HCT116 (cell line): Measurements from ENCODE around the gene SHISA8. TPM values are rescaled to one million over a fixed set of nuclear protein-coding genes. Genes with fewer than 3 reads are reported as not detected.

Source experiments
- ATAC-seq: fragments of 200-7000 bp; cut with Tn5 transposase; 2 replicates; pipeline ENCODE4 v1.9.1; 2020; ENCODE audit warnings: mild to moderate bottlenecking, moderate library complexity
- BruUV-seq: library from RNA; stranded (reverse); fragments of 400-500 nt; replicated peaks from 2 replicates; lab custom pipeline; 2021; lab: Mats Ljungman, UMichigan
- CTCF ChIA-PET: fragments of 300-600 bp; sonication (Branson Sonifier 250); formaldehyde crosslinking; loops from one replicate; lab custom pipeline; 2021; ENCODE audit warnings: antibody characterized with exemption; lab: Charles Lee
- POLR2A ChIA-PET: fragments of 300-600, 350-600 bp; sonication (Branson Sonifier 250); formaldehyde crosslinking; loops from one replicate; lab custom pipeline; 2021; ENCODE audit warnings: antibody characterized with exemption; lab: Charles Lee
- RAD21 ChIA-PET, 2 experiments: fragments of 300-600 bp; sonication (Branson Sonifier 250); formaldehyde crosslinking; loops; one replicate each; lab custom pipeline; 2023; ENCODE audit warnings: low total read pairs in 2 of 2; ENCODE audit not compliant: uncharacterized antibody in 2 of 2, unreplicated experiment in 2 of 2, low non-redundant PET in 1 of 2; lab: Charles Lee
- DNase-seq: peaks from one replicate; pipeline ENCODE4 v3.0.0-alpha.2; 2010; ENCODE audit warnings: low read depth, low spot score
- H2AFZ ChIP-seq: fragments of 200-600 bp; shearing (Covaris generic), sonication (generic); 2 replicates; pipeline ENCODE4 v1.6.1; 2017; ENCODE audit warnings: low read depth, mixed run types, mixed read lengths, antibody characterized with exemption, low read length; ENCODE audit not compliant: poor library complexity, severe bottlenecking
- H3K27ac ChIP-seq: 2 replicates; pipeline ENCODE4 v1.5.1; 2012; ENCODE audit warnings: low read depth, low read length
- H3K27me3 ChIP-seq: fragments of 200-600 bp; sonication (generic); 2 replicates; pipeline ENCODE4 v1.6.1; 2016; ENCODE audit warnings: mixed run types, low read length, mixed read lengths; ENCODE audit not compliant: insufficient read depth
- H3K36me3 ChIP-seq, 2 experiments: fragments of 200-500 bp in 1 of 2; fragments of 200-600 bp in 1 of 2; sonication (Bioruptor generic) in 1 of 2; sonication (generic) in 1 of 2; 2 replicates each; pipeline versions ENCODE4 v1.5.1 to v1.6.1; 2014 to 2016; ENCODE audit warnings: low read length in 2 of 2, inconsistent platforms in 1 of 2, mixed read lengths in 1 of 2, mixed run types in 1 of 2; ENCODE audit not compliant: insufficient read depth in 2 of 2, control insufficient read depth in 1 of 2
- H3K4me1 ChIP-seq, 2 experiments: fragments of 200-600 bp in 1 of 2; sonication (generic) in 1 of 2; 2 replicates each; pipeline versions ENCODE4 v1.5.1 to v1.6.1; 2012 to 2017; ENCODE audit warnings: low read length in 2 of 2, inconsistent platforms in 1 of 2, mild to moderate bottlenecking in 1 of 2, mixed read lengths in 1 of 2, mixed run types in 1 of 2, moderate library complexity in 1 of 2; ENCODE audit not compliant: insufficient read depth in 2 of 2, control insufficient read depth in 1 of 2
- H3K4me2 ChIP-seq: fragments of 200-600 bp; sonication (generic); 2 replicates; pipeline ENCODE4 v1.6.1; 2017; ENCODE audit warnings: mixed run types, low read length, mixed read lengths
- H3K4me3 ChIP-seq, 2 experiments: fragments of 200-600 bp in 1 of 2; sonication (generic) in 1 of 2; replicated peaks in 1 of 2; 2 replicates each; pipeline ENCODE4 v1.5.1; 2011 to 2016; ENCODE audit warnings: low read length in 2 of 2, control low read depth in 1 of 2, low read depth in 1 of 2, mild to moderate bottlenecking in 1 of 2, mixed read lengths in 1 of 2, mixed run types in 1 of 2
- H3K79me2 ChIP-seq: fragments of 200-600 bp; sonication (generic); 2 replicates; pipeline ENCODE4 v1.6.1; 2017; ENCODE audit warnings: mild to moderate bottlenecking, mixed run types, low read length, moderate library complexity, mixed read lengths; ENCODE audit not compliant: insufficient read depth
- H3K9ac ChIP-seq: fragments of 200-600 bp; sonication (generic); 2 replicates; pipeline ENCODE4 v1.6.1; 2016; ENCODE audit warnings: low read length, mixed read lengths
- H3K9me2 ChIP-seq: fragments of 200-600 bp; sonication (generic), shearing (Covaris generic); 2 replicates; pipeline ENCODE4 v1.6.1; 2017; ENCODE audit warnings: mixed run types, mild to moderate bottlenecking, moderate library complexity; ENCODE audit not compliant: insufficient read depth
- H3K9me3 ChIP-seq, 2 experiments: fragments of 200-500 bp in 1 of 2; fragments of 200-600 bp in 1 of 2; sonication (Bioruptor generic) in 1 of 2; sonication (generic) in 1 of 2; 2 replicates each; pipeline ENCODE4 v1.6.1; 2014 to 2017; ENCODE audit warnings: low read length in 2 of 2, mixed read lengths in 2 of 2, inconsistent platforms in 1 of 2, low read depth in 1 of 2, mild to moderate bottlenecking in 1 of 2, mixed run types in 1 of 2, moderate library complexity in 1 of 2; ENCODE audit not compliant: control insufficient read depth in 1 of 2, insufficient read depth in 1 of 2
- H4K20me1 ChIP-seq: fragments of 200-600 bp; sonication (generic), shearing (Covaris generic); 2 replicates; pipeline ENCODE4 v1.6.1; 2017; ENCODE audit warnings: mixed run types, mild to moderate bottlenecking, moderate library complexity; ENCODE audit not compliant: insufficient read depth
- CEBPB ChIP-seq: IDR thresholded peaks from 2 replicates; pipeline ENCODE4 v1.6.1; 2012; ENCODE audit warnings: low read depth
- EGR1 ChIP-seq: IDR thresholded peaks from 2 replicates; pipeline ENCODE4 v1.6.1; 2012; ENCODE audit warnings: low read depth
- ELF1 ChIP-seq: IDR thresholded peaks from 2 replicates; pipeline ENCODE4 v1.6.1; 2012; ENCODE audit warnings: low read depth, borderline replicate concordance
- EZH2phosphoT487 ChIP-seq: fragments of 200-600 bp; IDR thresholded peaks from 2 replicates; pipeline ENCODE4 v1.6.1; 2018; ENCODE audit warnings: antibody characterized with exemption, borderline replicate concordance
- FOSL1 ChIP-seq: IDR thresholded peaks from 2 replicates; pipeline ENCODE4 v1.6.1; 2012; ENCODE audit warnings: low read depth
- JUND ChIP-seq: IDR thresholded peaks from 2 replicates; pipeline ENCODE4 v1.6.1; 2012
- POLR2A ChIP-seq: IDR thresholded peaks from 2 replicates; pipeline ENCODE4 v1.7.0; 2011; ENCODE audit warnings: borderline replicate concordance; ENCODE audit not compliant: insufficient read depth, insufficient read length; ENCODE audit errors: extremely low read depth
- POLR2AphosphoS5 ChIP-seq: IDR thresholded peaks from 2 replicates; pipeline ENCODE4 v1.6.1; 2011; ENCODE audit warnings: mild to moderate bottlenecking, low read depth, low read length, moderate library complexity
- RAD21 ChIP-seq: IDR thresholded peaks from 2 replicates; pipeline ENCODE4 v1.6.1; 2012; ENCODE audit warnings: low read depth, mild to moderate bottlenecking
- SP1 ChIP-seq: IDR thresholded peaks from 2 replicates; pipeline ENCODE4 v1.6.1; 2012; ENCODE audit warnings: low read depth
- SRF ChIP-seq: IDR thresholded peaks from 2 replicates; pipeline ENCODE4 v1.6.1; 2012; ENCODE audit warnings: low read depth
- YY1 ChIP-seq: IDR thresholded peaks from 2 replicates; pipeline ENCODE4 v1.6.1; 2011; ENCODE audit warnings: low read length, low read depth, moderate library complexity, mild to moderate bottlenecking; ENCODE audit not compliant: insufficient replicate concordance; ENCODE audit errors: extremely low read depth
- ZFX ChIP-seq: fragments of 450-650 bp; IDR thresholded peaks from 2 replicates; pipeline ENCODE4 v1.6.1; 2017
- intact Hi-C: fragments of 100-400 bp; cut with micrococcal nuclease; formaldehyde crosslinking; loops from 2 replicates; pipeline ENCODE4 v1.10.0; 2022
- total RNA-seq: library from RNA; stranded (reverse); gene quantifications from one replicate; pipeline ENCODE4 v1.2.1, GENCODE V29; 2021; ENCODE audit not compliant: unreplicated experiment
- TF ChIP-seq, protein P1 (sequence below): IDR thresholded peaks from 2 replicates; pipeline ENCODE4 v1.6.1; 2012
- TF ChIP-seq, protein P2 (sequence below): IDR thresholded peaks from 2 replicates; pipeline ENCODE4 v1.6.1; 2011; ENCODE audit warnings: mild to moderate bottlenecking, low read length, moderate library complexity; ENCODE audit not compliant: insufficient replicate concordance; ENCODE audit errors: extremely low read depth
- TF ChIP-seq, protein P3 (sequence below), 3 experiments: fragments of 200-600 bp in 1 of 3; sonication (generic) in 1 of 3; IDR thresholded peaks in 2 of 3; conservative IDR thresholded peaks in 1 of 3; 2 replicates each; pipeline ENCODE4 v1.5.1; 2012 to 2017; ENCODE audit warnings: low read depth in 2 of 3, low read length in 2 of 3, antibody characterized with exemption in 1 of 3, borderline replicate concordance in 1 of 3, control low read depth in 1 of 3, mild to moderate bottlenecking in 1 of 3, mixed read lengths in 1 of 3, mixed run types in 1 of 3, moderate library complexity in 1 of 3; ENCODE audit not compliant: insufficient read depth in 1 of 3
- TF ChIP-seq, protein P4 (sequence below): IDR thresholded peaks from 2 replicates; pipeline ENCODE4 v1.6.1; 2012; ENCODE audit warnings: low read depth

SHISA8 gene
- total RNA-seq, 1 experiment from 2014 or later: 13.9 TPM

DNA sequence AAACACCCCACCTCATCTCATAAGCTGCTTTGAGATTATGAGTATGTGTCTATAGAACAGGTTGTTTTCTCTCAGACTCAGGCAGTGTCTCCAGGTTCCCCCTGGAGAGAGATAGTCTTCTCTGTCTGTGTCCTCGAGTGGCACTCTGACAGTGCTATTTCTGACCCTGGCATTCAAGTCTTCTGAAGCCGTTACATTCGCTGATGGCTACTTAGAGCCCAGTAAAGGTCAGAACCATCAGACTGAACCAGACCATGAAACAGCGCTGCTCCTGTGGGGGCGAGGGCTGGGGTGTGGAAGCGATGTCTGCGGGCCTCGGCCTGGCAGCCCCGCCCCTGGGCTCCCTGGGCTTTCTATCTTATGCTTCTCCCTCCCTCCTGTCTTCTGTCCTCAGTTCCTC, 23.5 kb downstream of the SHISA8 start:
- RAD21 ChIA-PET: no interaction called here
- Histone ChIP-seq H3K9ac (no peak overlapping the region), H3K27ac (no peak overlapping the region), H3K4me2 (no peak overlapping the region), H4K20me1 (no peaks in the 10 kb centered on the region), H3K4me3 (no peak overlapping the region), H3K36me3 (peaks cover 13 to 32% of the 10 kb centered on the region in 2 experiments; a peak in 3 of 4 replicates), H3K9me2 (no peaks in the 10 kb centered on the region), H3K9me3 (no peaks in the 10 kb centered on the region), H3K4me1 (no peaks in the 10 kb centered on the region), H3K79me2 (no peaks in the 10 kb centered on the region), H3K27me3 (no peaks in the 10 kb centered on the region), H2AFZ (no peak overlapping the region)
- intact Hi-C loops: no loop called here
- DNase-seq: no peak
- ATAC-seq: no peak
- CTCF ChIA-PET: no interaction called here
- POLR2A ChIA-PET: no interaction called here
- TF ChIP-seq, protein P1, sequence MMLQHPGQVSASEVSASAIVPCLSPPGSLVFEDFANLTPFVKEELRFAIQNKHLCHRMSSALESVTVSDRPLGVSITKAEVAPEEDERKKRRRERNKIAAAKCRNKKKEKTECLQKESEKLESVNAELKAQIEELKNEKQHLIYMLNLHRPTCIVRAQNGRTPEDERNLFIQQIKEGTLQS: no peak
- TF ChIP-seq, protein P2, sequence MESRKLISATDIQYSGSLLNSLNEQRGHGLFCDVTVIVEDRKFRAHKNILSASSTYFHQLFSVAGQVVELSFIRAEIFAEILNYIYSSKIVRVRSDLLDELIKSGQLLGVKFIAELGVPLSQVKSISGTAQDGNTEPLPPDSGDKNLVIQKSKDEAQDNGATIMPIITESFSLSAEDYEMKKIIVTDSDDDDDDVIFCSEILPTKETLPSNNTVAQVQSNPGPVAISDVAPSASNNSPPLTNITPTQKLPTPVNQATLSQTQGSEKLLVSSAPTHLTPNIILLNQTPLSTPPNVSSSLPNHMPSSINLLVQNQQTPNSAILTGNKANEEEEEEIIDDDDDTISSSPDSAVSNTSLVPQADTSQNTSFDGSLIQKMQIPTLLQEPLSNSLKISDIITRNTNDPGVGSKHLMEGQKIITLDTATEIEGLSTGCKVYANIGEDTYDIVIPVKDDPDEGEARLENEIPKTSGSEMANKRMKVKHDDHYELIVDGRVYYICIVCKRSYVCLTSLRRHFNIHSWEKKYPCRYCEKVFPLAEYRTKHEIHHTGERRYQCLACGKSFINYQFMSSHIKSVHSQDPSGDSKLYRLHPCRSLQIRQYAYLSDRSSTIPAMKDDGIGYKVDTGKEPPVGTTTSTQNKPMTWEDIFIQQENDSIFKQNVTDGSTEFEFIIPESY: no peak
- TF ChIP-seq SP1 (no peak), EZH2phosphoT487 (no peak), SRF (no peak), YY1 (no peak), EGR1 (no peak), JUND (no peak), ZFX (no peak), RAD21 (no peak), POLR2AphosphoS5 (no peak), FOSL1 (no peak), POLR2A (no peak), CEBPB (no peak), ELF1 (no peak)
- TF ChIP-seq, protein P3, sequence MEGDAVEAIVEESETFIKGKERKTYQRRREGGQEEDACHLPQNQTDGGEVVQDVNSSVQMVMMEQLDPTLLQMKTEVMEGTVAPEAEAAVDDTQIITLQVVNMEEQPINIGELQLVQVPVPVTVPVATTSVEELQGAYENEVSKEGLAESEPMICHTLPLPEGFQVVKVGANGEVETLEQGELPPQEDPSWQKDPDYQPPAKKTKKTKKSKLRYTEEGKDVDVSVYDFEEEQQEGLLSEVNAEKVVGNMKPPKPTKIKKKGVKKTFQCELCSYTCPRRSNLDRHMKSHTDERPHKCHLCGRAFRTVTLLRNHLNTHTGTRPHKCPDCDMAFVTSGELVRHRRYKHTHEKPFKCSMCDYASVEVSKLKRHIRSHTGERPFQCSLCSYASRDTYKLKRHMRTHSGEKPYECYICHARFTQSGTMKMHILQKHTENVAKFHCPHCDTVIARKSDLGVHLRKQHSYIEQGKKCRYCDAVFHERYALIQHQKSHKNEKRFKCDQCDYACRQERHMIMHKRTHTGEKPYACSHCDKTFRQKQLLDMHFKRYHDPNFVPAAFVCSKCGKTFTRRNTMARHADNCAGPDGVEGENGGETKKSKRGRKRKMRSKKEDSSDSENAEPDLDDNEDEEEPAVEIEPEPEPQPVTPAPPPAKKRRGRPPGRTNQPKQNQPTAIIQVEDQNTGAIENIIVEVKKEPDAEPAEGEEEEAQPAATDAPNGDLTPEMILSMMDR (IDR thresholded peaks at IDR 0.05 in 2 of 3, conservative IDR thresholded peaks at IDR 0.05 in 1 of 3; ENCODE audit: borderline replicate concordance in 1 of 3, insufficient read depth in 1 of 3, low read depth in 2 of 3, low read length in 2 of 3): no peak
- TF ChIP-seq, protein P4, sequence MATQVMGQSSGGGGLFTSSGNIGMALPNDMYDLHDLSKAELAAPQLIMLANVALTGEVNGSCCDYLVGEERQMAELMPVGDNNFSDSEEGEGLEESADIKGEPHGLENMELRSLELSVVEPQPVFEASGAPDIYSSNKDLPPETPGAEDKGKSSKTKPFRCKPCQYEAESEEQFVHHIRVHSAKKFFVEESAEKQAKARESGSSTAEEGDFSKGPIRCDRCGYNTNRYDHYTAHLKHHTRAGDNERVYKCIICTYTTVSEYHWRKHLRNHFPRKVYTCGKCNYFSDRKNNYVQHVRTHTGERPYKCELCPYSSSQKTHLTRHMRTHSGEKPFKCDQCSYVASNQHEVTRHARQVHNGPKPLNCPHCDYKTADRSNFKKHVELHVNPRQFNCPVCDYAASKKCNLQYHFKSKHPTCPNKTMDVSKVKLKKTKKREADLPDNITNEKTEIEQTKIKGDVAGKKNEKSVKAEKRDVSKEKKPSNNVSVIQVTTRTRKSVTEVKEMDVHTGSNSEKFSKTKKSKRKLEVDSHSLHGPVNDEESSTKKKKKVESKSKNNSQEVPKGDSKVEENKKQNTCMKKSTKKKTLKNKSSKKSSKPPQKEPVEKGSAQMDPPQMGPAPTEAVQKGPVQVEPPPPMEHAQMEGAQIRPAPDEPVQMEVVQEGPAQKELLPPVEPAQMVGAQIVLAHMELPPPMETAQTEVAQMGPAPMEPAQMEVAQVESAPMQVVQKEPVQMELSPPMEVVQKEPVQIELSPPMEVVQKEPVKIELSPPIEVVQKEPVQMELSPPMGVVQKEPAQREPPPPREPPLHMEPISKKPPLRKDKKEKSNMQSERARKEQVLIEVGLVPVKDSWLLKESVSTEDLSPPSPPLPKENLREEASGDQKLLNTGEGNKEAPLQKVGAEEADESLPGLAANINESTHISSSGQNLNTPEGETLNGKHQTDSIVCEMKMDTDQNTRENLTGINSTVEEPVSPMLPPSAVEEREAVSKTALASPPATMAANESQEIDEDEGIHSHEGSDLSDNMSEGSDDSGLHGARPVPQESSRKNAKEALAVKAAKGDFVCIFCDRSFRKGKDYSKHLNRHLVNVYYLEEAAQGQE: no peak
- BruUV-seq: no TSS peak
